Dendritic cell treated with granulocyte-macrophage colony-stimulating factor and Interleukin-4, amounts not matched to agents 40 ng/mL and 50 ng/mL, for 4 days (primary cell): ENCODE results near the gene TGFBR1.

Source experiments
- H3K27ac Mint-ChIP-seq: one replicate; pipeline ENCODE4 v1.8.0; 2022; ENCODE audit warnings: mild to moderate bottlenecking, mixed read lengths
- H3K27me3 Mint-ChIP-seq: one replicate; pipeline ENCODE4 v1.8.0; 2022; ENCODE audit warnings: mild to moderate bottlenecking, mixed read lengths
- H3K36me3 Mint-ChIP-seq: one replicate; pipeline ENCODE4 v1.8.0; 2022; ENCODE audit warnings: low read depth, mixed read lengths
- H3K4me1 Mint-ChIP-seq: one replicate; pipeline ENCODE4 v1.8.0; 2022; ENCODE audit warnings: low read depth, mixed read lengths
- H3K4me3 Mint-ChIP-seq: one replicate; pipeline ENCODE4 v1.8.0; 2022; ENCODE audit warnings: mild to moderate bottlenecking, moderate library complexity, mixed read lengths
- H3K9me3 Mint-ChIP-seq: one replicate; pipeline ENCODE4 v1.8.0; 2022; ENCODE audit warnings: mixed read lengths
- intact Hi-C: fragments of 100-400 bp; cut with micrococcal nuclease; formaldehyde crosslinking; loops from one replicate; pipeline ENCODE4 v1.15.0; 2022

The TGFBR1 gene

DNA sequence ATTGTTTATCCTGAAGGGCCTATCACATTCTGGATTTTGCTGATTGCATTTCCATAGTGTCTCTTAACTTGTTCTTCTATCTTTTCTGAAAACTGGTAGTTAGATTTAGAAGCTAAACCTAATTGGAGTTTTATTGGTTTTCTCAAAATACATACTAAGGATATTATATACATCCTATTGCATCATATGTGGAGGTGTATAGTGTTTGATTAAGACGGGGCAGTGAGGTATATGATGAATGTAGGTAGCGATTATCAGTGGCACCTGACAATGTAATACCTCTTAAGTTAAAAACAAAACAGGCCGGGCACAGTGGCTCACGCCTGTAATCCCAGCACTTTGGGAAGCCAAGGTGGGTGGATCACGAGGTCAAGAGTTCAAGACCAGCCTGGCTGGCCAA is 35.0 kb downstream of the TGFBR1 start:
- H3K36me3 Mint-ChIP-seq: peaks cover 80% of the 10 kb centered on the region
- no peaks in the 10 kb centered on the region for H3K9me3 Mint-ChIP-seq
- intact Hi-C loops: loop anchor here (1.0 to 5.0 kb wide), 2 partner anchors 140 to 293 kb away; no protein-coding TSS in a partner anchor
- no peaks in the 10 kb centered on the region for H3K27me3 Mint-ChIP-seq
- H3K4me3 Mint-ChIP-seq: no peak overlapping the region
- H3K27ac Mint-ChIP-seq: no peak overlapping the region
- peaks cover 55% of the 10 kb centered on the region for H3K4me1 Mint-ChIP-seq

DNA sequence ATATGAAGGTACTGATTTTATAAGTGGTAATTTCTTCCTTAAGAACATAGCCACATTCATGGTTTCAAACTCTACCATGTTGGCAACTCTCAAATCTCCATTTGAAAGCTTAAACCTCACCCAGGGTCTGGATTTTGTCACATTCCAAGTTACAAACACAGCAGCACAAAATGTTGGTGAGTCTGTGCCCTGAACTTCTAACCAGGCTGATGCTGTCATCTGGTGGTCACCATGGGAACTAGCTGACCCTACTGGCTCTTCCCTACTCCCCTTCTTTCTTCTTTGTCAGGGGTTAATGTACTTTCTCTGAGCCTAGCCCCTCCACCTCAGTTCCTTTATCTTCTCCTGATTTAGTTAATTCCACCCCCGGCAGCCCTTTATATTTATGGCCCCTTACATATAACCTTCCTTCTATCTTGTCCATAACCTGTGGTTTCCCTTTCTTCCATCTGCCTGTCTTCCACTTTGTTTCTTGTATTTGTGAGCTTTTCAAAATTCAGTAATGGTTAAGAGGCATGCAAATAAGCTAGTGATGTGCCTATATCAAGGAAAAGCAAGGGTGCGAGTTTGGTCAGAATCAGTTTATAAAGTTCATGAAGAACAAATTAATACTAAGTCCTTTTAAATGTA is 35.9 kb downstream of the TGFBR1 start:
- Mint-ChIP-seq H3K27ac (peak overlapping the region; percentile 34), H3K36me3 (peaks cover 84% of the 10 kb centered on the region), H3K27me3 (no peaks in the 10 kb centered on the region)

DNA sequence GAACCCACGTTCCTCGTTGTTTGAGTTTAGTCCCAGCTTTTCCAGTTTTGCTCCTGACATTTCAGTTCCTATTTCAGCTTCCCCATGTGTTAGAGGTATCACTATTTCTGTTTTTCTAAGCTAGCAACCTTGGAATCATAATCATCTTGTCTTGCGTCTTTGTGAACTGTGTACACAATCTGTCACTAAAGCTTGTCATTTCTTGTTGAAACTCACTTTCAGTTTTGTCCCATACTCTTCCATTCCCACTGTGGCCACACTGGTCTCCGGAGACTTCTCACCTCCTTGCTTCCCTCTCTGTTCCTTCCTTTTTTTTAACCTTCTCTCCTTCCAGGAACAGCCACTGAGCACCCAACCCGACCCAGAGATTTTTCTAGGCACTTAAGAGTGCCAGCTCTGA is 36.9 kb downstream of the TGFBR1 start:
- H3K27ac Mint-ChIP-seq: peak overlapping the region; percentile 33
- intact Hi-C loops: loop anchor here (5.0 kb wide), 1 partner anchor 295 kb away; no protein-coding TSS in a partner anchor
- peaks cover 42% of the 10 kb centered on the region for H3K4me1 Mint-ChIP-seq
- no peaks in the 10 kb centered on the region for H3K9me3 Mint-ChIP-seq
- H3K4me3 Mint-ChIP-seq: no peak overlapping the region
- H3K27me3 Mint-ChIP-seq: no peaks in the 10 kb centered on the region
- H3K36me3 Mint-ChIP-seq: peaks cover 88% of the 10 kb centered on the region

More for the DNA sequence above, 35.9 kb downstream of the TGFBR1 start:
- no peaks in the 10 kb centered on the region for H3K9me3 Mint-ChIP-seq
- peaks cover 50% of the 10 kb centered on the region for H3K4me1 Mint-ChIP-seq
- H3K4me3 Mint-ChIP-seq: no peak overlapping the region
- intact Hi-C loops: loop anchor here (1.0 to 5.0 kb wide), 2 partner anchors 140 to 293 kb away; no protein-coding TSS in a partner anchor

DNA sequence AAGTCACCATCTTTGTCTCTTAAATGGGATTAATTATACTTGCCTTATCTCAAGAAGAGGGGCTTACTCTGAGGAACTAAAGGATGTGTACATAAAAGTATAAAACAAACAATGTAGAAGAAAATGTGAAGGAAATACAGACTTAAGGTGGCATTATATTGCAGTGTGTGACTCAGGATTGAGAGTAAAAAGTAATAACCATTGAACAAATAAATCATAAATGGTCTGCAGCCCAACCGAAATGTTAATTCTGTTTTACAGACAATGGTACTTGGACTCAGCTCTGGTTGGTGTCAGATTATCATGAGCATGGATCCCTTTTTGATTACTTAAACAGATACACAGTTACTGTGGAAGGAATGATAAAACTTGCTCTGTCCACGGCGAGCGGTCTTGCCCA is 37.4 kb downstream of the TGFBR1 start:
- intact Hi-C loops: loop anchor here (5.0 kb wide), 1 partner anchor 295 kb away; no protein-coding TSS in a partner anchor

DNA sequence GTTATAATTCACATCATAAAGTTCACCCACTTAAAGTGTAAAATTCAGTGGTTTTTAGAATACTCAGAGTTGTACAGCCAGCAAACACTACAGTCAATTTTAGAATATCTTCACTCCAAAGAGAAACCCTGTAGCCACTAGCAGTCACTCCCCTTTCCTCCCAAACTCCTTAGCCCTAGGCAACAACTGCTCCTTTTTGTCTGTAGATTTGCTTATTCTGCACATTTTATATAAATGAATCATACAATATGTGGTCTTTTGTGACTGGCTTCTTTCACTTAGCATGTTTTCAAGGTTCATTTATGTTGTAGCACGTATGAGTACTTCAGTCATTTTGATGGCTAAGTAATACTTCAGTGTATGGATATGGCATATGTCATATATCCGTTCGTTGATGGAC is 38.7 kb downstream of the TGFBR1 start:
- peaks cover 94% of the 10 kb centered on the region for H3K36me3 Mint-ChIP-seq
- intact Hi-C loops: loop anchor here (5.0 kb wide), 1 partner anchor 296 kb away; no protein-coding TSS in a partner anchor
- no peak overlapping the region for H3K27ac Mint-ChIP-seq
- no peak overlapping the region for H3K4me3 Mint-ChIP-seq
- peaks cover 29% of the 10 kb centered on the region for H3K4me1 Mint-ChIP-seq
- H3K9me3 Mint-ChIP-seq: no peaks in the 10 kb centered on the region
- no peaks in the 10 kb centered on the region for H3K27me3 Mint-ChIP-seq

More for the DNA sequence above, 37.4 kb downstream of the TGFBR1 start:
- Mint-ChIP-seq H3K27ac (peak overlapping the region; percentile 33), H3K27me3 (no peaks in the 10 kb centered on the region), H3K4me1 (peaks cover 40% of the 10 kb centered on the region), H3K36me3 (peaks cover 92% of the 10 kb centered on the region), H3K9me3 (no peaks in the 10 kb centered on the region), H3K4me3 (no peak overlapping the region)

DNA sequence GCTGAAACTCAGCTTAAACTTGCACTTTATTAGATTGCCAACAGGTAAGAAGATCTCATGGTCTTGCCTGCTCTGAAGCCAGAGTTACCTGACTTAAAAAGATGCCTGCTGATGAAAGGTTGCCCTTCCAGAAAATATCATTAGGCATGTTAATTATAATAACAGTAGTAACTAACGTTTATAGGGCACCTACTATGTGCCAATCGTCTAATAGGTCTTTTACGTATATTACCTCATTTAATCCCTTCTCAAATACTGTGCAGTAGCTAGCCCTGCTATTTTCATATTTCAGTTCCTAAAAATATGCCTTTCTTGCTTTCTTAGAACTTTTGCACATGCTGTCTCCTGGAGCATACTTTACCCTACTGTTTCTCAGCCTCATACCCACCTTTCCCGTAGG is 40.1 kb downstream of the TGFBR1 start:
- intact Hi-C loops: loop anchor here (5.0 kb wide), 1 partner anchor 298 kb away; no protein-coding TSS in a partner anchor
- no peak overlapping the region for H3K4me3 Mint-ChIP-seq
- H3K36me3 Mint-ChIP-seq: peaks cover 93% of the 10 kb centered on the region
- H3K27ac Mint-ChIP-seq: no peak overlapping the region
- H3K27me3 Mint-ChIP-seq: no peaks in the 10 kb centered on the region
- H3K9me3 Mint-ChIP-seq: no peaks in the 10 kb centered on the region
- peaks cover 23% of the 10 kb centered on the region for H3K4me1 Mint-ChIP-seq

DNA sequence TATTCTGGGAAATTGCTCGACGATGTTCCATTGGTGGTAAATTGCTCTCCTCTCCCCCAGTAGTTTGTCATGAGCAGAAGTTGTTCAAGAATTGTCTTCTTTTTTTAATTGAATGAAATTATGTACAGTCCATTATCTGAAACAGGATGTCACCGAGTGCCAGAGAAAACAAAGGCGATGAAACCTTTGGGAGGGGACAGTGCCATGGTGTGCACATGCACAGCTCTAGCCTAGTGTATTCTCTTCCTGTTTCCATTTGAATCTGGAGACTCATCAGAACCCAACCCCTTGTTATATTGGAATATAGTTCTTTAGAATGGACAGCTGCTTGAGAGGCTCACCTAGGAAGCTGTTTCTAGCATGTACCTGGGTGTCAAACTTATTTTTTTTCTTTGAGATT is 41.7 kb downstream of the TGFBR1 start:
- Mint-ChIP-seq H3K27me3 (no peaks in the 10 kb centered on the region), H3K27ac (no peak overlapping the region), H3K36me3 (peaks cover 91% of the 10 kb centered on the region), H3K4me1 (peaks cover 7% of the 10 kb centered on the region), H3K4me3 (no peak overlapping the region), H3K9me3 (no peaks in the 10 kb centered on the region)
- intact Hi-C loops: no loop called here

DNA sequence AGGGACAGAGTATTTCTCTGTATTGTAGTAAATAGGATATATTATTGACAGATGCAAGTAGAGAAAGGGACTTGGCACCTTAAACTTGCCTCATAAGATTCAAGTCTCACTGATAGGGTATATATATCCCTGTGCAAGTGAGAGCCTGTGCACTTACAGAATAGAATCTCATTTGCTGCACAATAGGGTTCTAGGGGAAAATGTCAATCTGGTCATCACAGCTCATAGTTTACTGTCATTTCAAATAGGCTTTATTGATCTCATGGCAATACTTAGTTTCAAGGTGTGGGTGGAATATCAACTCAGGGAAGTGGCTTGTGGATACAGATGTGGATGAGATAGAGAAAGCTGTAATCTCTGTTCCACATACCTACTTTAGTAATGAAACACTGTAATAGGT is 42.3 kb downstream of the TGFBR1 start:
- no peak overlapping the region for H3K4me3 Mint-ChIP-seq
- no peaks in the 10 kb centered on the region for H3K9me3 Mint-ChIP-seq
- no peak overlapping the region for H3K27ac Mint-ChIP-seq
- no peaks in the 10 kb centered on the region for H3K27me3 Mint-ChIP-seq
- intact Hi-C loops: no loop called here
- H3K36me3 Mint-ChIP-seq: peaks cover 91% of the 10 kb centered on the region
- peaks cover under 1% of the 10 kb centered on the region for H3K4me1 Mint-ChIP-seq

DNA sequence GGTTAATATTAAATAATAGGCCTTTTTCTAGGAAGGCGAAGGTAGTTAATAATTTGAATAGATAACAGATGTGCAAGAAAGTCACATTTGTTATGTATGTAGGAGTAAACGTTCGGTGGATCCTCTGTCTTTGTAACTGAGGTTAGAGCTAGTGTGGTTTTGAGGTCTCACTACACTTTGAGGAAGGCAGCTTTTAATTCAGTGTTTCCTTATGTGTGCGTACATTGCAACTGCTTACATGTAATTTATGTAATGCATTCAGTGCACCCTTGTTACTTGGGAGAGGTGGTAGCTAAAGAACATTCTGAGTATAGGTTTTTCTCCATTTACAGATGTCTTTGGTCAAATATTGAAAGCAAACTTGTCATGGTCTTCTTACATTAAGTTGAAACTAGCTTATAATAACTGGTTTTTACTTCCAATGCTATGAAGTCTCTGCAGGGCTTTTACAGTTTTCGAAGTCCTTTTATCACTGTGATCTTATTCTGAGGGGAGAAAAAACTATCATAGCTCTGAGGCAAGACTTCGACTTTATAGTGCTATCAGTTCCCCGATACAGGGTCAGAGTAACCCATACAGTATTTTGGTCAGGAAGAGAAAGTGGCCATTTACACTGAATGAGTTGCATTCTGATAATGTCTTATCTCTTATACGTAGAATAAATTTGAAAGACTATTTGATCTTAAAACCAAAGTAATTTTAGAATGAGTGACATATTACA is 45.7 kb downstream of the TGFBR1 start:
- Mint-ChIP-seq H3K36me3 (peaks cover 68% of the 10 kb centered on the region), H3K4me3 (no peak overlapping the region), H3K9me3 (no peaks in the 10 kb centered on the region), H3K27ac (no peak overlapping the region), H3K4me1 (no peaks in the 10 kb centered on the region), H3K27me3 (peaks cover 11% of the 10 kb centered on the region)
- intact Hi-C loops: no loop called here

DNA sequence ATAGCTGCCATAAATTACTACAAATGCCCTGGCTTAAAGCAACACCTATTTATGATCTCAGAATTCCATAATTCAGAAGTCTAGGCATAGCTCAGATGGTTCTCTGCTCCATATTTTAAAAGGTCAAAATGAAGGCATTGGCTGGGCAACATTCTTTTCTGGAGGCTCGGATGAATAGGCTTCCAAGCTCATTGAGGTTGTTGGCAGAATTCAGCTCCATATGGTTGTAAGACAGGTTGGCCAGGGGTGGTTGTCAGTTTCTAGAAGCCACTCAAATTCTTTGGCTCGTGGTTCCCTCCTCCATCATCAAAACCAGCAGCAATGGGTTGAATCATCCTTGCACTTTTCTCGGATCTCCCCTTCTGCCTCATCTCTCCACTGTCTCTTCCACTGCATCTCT is 49.4 kb downstream of the TGFBR1 start:
- intact Hi-C loops: no loop called here
- H3K27me3 Mint-ChIP-seq: peaks cover 19% of the 10 kb centered on the region
- H3K4me3 Mint-ChIP-seq: no peak overlapping the region
- H3K27ac Mint-ChIP-seq: no peak overlapping the region
- peaks cover 32% of the 10 kb centered on the region for H3K36me3 Mint-ChIP-seq
- peaks cover under 1% of the 10 kb centered on the region for H3K4me1 Mint-ChIP-seq
- H3K9me3 Mint-ChIP-seq: no peaks in the 10 kb centered on the region

DNA sequence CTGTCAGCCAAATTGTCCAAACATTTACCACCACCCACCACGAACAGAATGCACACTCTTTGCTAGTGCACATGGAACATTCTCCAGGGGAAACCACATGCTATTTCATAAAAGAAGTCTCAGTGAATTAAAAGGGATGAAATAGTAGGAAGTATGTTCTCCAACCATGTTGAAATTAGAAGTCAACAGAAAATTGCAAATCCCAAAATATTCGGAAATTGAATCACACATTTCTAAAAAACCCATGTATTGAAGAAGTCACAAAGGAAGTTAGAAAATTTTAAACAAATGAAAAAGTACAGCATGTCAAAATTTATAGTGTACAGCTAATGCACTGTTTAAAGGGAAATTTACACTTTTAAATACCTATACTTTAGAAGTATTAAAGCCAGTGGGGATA is 50.8 kb downstream of the TGFBR1 start:
- H3K27me3 Mint-ChIP-seq: peaks cover 25% of the 10 kb centered on the region
- no peaks in the 10 kb centered on the region for H3K9me3 Mint-ChIP-seq
- peaks cover 23% of the 10 kb centered on the region for H3K36me3 Mint-ChIP-seq
- H3K27ac Mint-ChIP-seq: no peak overlapping the region
- peaks cover 5% of the 10 kb centered on the region for H3K4me1 Mint-ChIP-seq
- intact Hi-C loops: no loop called here
- H3K4me3 Mint-ChIP-seq: no peak overlapping the region

DNA sequence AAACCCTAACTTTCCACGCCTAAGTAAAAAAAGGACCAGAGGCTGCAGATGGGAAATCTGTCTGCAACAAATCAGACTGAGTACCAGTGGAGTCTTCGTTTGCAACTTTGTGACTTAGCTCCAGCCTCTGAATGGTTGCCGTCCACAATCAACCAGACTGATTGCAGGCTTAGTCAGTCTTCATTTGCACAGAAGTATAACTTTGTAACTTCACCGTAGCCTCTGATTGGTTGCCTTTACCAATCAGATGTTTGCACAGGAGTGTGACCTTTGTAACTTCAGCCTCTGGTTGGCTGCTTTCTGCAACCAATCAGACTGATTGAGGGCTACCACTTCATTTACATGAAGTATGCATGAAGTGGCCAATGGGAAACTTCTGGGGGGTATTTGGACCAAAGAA is 53.7 kb downstream of the TGFBR1 start:
- Mint-ChIP-seq H3K27me3 (peaks cover 24% of the 10 kb centered on the region), H3K4me1 (peaks cover 5% of the 10 kb centered on the region), H3K36me3 (peaks cover 4% of the 10 kb centered on the region), H3K4me3 (no peak overlapping the region), H3K27ac (no peak overlapping the region), H3K9me3 (no peaks in the 10 kb centered on the region)
- intact Hi-C loops: no loop called here

DNA sequence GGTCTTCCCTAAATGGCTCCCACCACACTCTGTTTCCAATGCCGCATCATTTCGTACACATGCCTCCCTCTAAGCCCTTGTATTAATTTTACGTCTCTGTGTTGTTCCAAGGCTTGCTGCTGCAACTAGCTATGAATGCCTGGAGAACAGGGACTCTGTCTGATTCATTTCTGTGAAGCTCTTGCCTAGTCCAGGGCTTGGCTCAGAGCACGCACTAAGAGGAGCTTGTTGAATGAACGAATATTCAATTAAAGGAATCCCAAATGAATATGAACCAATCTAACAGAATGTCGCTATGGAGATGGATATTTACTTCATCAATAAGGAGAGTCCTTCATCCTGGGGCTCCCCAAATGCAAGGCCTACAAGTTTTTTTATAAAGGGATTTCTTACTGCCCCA is 55.3 kb downstream of the TGFBR1 start:
- Mint-ChIP-seq H3K4me3 (no peak overlapping the region), H3K36me3 (no peaks in the 10 kb centered on the region), H3K27me3 (peaks cover 18% of the 10 kb centered on the region), H3K4me1 (peaks cover 5% of the 10 kb centered on the region), H3K9me3 (no peaks in the 10 kb centered on the region), H3K27ac (no peak overlapping the region)
- intact Hi-C loops: loop anchor here (5.0 to 10.0 kb wide), 2 partner anchors 1055 to 1162 kb away; no protein-coding TSS in a partner anchor

DNA sequence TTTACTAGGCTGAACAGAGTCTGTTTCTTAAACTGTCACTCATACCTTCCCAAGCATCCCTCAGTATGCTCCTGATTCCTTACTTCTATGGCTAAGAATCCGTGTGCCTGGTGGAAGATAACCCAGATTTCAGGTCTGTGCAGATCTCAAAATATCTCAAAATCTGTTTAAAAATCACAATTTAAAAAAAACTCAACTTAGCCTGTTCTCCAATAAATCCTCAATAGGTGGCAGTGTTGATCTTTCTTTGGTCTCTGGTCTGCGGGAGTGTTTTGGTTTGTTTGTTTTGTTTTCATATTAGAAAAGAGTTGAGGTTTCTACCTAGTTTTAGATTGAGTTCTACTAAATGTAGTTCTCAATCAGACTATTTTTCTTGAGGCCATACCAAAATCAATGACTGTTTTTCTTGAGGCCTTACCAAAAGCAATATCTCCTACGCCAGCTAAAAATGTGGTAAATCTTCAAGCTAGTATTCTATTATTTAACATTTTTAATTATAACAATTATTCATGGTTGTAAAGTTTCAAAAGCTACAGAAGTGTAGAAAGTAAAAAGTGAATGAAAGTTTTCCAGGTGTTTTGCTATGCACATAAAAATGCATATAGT is 57.9 kb downstream of the TGFBR1 start:
- H3K27me3 Mint-ChIP-seq: peaks cover 12% of the 10 kb centered on the region
- H3K27ac Mint-ChIP-seq: no peak overlapping the region

More for the DNA sequence above, 57.9 kb downstream of the TGFBR1 start:
- Mint-ChIP-seq H3K9me3 (no peaks in the 10 kb centered on the region), H3K36me3 (no peaks in the 10 kb centered on the region), H3K4me1 (peaks cover 5% of the 10 kb centered on the region), H3K4me3 (no peak overlapping the region)
- intact Hi-C loops: loop anchor here (5.0 to 10.0 kb wide), 2 partner anchors 1052 to 1159 kb away; no protein-coding TSS in a partner anchor
